OCI-M2 (cell line): ENCODE results near the gene AIF1L.
"Not testable (repeated sequence)": the region's sequence is repeated elsewhere in the genome, so short reads cannot be mapped to it uniquely, and the experiment has no call there.

Experiments used
- DNase-seq: peaks from one replicate; lab custom pipeline; 2025; ENCODE audit not compliant: unreplicated experiment; lab: John Stamatoyannopoulos, UW

The AIF1L gene

DNA sequence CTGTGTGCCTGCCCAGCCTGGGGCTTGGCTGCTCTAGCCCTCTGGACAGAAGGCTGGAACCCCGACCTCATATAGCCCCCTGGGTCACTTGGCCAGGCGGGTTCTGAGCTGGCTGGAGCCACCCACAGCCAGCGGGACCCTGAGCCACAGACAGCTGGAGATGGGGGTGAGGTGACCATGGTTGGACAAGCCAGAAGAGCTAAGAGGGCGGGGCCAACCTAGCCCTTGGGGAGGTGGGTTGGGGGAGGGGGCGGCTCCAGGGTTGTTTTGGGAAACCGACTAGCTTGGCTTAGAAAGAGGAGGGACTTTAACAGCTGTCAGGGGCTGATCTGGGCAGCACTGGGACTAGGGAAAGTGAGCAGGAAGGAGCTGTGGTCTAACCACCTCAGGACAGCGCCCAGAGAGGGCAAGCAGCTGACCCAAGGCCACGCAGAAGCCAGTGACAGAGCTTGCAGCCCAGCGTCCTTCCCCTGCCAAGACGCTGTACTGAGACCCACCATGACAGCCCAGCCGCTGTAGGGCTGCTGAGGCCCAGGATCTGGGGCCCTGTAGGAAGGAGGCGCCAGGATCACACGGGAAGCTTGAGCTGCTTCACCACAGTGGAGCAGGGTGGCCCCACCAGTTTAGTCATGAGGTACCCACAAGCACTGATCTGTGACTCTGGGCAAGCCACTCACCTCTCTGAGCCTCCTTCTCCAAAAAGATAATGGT, 2.2 kb downstream of the AIF1L start:
- no peak for DNase-seq

DNA sequence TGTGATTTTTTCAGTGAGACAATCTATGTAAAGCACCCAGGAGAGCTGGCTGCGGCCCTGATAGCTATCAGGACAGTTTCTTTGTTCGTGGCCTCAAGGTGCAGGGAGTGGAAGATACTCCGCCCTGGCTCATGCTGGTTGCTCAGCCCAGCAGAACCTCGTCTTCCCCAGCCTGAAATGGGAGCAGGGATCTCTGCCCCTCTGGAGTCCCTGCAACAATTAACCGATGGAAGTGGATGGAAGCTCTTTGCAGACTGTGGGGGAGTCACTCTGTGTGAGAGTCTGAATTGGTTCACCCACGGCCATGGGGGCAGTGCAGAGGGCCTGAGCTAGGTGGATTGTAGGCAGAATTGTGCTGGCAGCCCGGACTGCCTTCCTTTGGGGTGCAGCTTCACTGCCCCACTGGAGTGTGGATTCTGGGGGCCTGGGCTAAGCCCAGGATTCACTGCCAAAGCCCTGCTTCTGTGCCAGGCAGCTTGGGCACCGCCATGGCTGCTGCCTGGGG, 2.8 kb downstream of the AIF1L start:
- no peak for DNase-seq

DNA sequence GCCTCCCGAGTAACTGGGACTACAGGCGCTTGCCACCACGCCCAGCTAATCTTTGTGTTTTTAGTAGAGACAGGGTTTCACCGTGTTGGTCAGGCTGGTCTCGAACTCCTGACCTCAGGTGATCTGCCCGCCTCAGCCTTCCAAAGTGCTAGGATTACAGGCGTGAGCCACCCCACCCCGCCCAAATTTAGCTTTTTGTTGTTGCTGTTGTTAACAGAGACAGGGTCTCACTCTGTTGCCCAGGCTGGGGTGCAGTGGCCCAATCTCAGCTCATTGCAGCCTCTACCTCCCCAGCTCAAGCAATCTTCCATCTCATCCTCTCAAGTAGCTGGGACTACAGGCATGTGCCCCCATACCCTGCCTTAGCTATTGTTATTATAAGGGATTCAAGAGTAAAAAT, 3.5 kb downstream of the AIF1L start:
- not testable (repeated sequence) for DNase-seq

DNA sequence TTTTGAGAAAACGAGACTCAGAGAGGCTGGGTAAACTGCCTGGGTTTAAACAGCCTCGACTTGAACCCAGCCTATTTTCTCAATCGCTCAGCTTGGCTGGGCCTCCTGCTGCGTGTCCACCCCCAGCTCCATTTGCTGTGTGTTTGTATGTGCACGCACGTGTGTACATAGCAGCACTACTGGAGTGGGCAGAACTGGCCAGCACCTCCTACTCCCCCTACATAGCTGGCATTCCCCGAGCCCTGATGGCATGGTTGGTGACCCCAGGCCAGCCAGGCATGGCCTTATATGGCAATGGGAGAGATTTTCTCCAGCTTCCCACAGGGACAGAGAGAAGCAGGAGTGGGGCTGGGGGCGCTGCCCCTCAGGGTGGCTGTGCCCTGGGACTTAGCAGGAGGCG, 4.1 kb downstream of the AIF1L start:
- DNase-seq = no peak

DNA sequence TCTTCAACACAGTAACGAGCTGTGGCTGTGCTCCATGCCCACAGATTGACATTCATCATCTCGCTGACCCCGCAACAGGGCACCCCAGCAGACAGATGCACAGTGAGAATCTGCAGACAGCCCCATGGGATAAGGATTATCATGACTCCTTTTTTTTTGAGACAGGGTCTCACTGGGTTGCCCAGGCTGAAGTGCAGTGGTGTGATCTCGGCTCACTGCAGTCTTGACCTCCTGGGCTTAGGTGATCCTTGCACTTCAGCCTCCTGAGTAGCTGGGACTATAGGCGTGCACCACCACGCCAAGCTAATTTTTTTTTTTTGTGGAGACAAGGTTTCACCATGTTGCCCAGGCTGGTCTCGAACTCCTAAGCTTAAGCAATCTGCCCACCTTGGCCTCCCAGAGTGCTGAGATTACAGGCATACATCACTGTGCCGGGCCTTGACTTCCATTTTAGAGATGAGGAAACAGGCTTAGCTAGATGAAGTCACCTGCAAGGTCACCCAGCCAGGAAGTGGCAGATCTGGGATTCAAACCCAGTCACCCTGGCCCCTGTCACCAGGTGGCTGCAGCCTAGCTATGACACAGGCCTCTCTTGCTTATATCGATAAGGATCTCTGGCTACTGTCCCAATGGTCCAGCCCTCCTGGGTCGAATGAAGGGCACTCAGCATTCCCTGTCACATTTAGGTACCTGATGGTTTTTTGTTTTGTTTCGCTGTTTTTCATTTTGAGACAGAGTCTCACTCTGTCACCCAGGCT, 5.1 kb downstream of the AIF1L start:
- DNase-seq = no peak

DNA sequence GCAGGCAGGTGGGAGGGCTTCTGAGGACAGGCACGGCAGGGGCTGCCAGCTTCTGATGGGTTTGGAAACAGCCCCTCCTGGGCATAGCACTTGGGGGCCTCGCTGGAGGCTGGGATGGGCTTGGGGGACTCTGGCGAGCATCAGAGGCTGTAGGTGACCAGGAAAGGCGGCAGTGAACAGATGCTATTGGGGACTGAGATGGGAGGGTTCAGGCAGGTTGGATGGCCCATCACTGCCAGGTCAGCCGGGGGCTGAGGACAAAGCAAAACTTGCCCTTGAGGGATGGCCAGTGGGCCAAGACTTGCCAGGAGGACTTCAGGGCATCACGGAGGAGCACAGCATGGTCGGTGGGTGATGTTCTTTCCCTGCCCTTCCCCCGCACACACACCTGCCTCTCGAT, 6.7 kb downstream of the AIF1L start:
- no peak for DNase-seq

DNA sequence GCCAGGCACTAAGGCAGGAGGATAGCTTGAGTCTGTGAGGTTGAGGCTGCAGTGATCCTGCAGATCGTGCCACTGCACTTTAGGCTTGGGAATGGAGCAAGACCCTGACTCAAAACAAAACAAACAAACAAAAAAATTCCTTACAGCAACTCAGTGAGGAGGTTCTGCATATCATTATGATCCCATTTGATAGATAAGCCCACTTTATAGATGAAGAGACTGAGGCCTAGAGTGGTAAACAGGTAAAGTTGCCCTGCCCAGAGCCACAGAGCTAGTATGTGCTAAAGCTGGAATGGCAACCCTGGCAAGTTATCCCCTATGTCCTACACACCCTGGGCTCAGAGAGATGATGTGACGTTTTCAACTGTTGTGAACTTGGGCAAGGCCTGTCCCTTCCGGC, 7.2 kb downstream of the AIF1L start:
- DNase-seq = no peak

DNA sequence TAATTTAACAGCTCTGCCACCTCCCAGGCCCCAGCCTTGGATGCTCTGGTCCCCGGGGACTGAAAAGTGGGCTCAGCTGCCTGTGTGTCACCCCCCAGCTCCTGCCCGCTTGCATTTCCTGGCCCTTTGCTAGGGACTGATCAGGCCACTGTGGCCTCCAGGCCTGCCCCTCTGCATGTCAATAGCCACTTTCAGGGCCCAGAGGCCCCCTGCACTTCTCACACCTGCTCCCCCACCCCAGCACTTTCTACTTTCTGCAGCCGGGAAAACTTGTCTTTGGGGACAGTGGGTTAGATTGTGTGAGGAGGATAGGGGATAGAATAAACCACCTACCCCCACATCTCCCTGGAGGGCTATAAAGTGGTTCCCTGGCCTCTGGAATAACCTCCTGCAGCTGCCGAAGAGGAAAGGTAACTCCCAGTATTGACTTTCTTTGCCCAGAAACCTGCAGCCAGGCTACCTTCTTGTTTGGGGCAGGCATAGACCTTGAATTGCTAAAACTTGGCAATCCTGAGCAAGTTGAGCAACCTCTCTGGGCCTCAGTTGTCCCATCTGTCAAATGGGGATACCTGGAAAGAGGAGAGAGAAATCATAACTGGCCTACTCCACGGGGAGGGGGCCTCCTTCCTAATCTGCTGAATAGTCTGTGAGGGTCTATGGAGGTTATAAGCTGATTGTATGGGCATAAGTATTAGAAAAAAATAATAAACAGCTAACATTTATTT, 7.8 kb downstream of the AIF1L start:
- no peak for DNase-seq

DNA sequence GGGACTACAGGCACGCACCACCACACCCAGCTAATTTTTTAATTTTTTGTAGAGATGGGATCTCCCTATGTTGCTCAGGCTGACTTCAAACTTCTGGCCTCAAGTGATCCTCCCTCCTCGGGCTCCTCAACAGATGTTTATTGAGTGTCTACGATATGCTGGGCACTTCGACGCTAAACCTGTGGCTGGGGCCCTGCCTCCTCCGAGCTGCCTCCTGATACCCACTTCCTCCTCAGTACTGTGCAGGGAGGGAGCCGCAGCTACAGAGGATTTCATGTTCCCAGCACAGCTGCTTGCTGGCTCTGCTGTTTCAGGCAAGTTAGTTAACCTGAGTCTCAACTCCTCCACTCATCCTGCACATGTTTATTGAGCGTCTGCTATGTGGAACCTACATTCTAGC, 9.6 kb downstream of the AIF1L start:
- DNase-seq = no peak

DNA sequence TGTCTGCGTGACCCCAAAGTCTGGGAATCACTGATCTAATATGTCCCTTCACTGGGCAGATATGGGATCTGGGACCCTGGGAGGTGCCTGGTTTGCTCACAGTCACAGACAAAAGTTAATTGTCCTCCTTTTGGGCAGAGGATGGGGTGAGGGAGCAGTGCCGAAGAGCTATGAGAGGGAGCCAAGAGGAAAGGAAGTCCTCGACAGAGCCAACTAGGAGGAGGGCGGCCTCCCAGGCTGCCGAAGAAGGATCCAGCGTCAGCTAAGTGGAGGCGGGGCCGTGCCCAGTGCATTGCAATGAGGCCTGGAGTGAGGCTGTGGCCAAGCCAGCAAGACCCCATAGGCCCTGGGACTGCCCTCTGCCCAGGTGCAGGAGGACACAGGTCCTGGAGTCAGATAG, 11.4 kb downstream of the AIF1L start:
- no peak for DNase-seq

DNA sequence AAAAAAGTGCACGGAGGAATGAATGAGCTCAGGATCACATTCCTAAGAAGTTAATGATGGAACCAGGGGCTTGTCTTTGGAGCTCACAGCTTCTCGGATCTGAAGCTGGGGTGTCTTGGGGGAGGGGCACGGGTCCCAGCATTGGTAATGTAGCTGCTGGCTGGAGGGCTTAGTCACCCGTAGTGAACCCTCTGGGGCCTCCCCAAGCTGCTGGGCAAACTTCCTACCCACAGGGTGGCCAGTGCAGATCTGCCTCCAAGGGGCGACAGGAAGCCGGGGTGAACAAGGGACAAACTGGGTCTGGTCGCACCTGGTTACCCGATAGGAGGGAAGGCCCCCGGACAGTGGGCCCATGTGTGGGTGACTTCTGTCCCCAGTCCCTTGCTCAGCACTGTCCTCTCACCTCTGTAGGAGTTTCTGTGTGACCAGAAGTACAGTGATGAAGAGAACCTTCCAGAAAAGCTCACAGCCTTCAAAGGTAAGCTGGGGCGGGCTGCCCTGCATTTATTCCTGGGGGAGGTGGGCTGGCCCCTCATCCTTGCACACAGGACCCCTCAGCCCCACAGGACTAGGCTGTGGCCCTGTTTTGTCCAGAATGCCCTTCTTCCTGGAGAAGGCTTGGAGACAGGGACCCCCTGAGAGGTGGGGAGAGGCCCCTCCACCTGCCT, 15.0 kb downstream of the AIF1L start:
- DNase-seq = no peak

DNA sequence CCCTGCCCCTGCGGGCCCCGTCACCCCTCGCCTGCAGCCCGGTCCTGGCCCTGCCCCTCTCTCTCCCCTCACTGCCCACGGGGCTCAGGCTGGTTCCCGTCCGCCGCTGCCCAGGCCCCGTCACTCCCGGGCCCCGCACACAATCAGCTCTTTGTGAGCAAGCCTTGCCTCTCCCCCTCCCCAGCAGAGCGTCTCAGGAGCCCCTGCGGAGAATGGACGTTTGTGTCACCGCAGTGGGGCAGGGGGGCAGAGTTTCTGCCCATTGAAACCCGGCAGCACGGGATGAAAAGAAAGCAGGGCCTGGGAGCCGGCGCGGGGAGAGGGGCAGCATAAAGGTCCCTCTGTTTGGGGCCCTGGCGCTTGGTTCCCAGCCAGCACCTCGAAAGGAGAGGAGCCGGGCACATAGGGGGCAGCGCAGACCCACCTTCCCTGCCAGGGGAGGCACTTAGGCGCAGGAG, 15.6 kb downstream of the AIF1L start:
- no peak for DNase-seq

DNA sequence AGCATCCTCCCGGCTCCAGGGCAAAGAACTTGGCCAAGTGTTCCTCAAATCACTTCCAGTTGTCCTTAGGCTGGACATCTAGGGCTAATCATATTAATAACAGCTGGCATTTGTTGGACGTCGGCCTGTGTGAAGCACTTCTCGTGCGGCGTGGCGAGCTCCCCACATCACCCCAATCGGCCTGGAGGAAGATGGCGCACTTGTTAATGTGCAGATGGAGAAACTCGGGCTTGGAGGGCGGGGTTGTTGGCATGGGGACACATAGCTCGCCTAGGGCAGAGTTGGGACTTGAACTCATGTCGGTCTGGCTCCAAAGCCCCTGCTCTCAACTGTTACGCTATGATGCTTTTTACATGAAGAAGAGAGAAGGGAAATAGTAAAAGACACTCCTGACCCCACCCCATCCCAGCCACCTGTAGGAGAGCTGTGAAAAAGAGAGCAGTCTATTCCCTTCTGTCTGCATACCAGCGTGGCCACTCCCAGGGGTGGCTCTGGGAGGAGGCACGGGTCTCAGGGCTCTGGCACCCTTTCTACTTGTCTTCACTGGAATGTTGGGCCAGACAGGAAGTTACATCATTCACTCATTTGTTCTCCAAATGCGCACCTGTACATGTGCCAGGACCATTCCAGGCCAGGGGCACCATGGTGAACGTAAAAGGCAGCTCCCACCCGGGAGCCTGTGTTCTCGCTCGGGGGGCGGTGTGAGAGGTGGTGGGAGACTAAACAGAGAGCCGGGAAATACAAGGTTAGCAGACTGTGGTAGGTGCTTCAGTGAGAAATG, 16.2 kb downstream of the AIF1L start:
- DNase-seq = no peak

DNA sequence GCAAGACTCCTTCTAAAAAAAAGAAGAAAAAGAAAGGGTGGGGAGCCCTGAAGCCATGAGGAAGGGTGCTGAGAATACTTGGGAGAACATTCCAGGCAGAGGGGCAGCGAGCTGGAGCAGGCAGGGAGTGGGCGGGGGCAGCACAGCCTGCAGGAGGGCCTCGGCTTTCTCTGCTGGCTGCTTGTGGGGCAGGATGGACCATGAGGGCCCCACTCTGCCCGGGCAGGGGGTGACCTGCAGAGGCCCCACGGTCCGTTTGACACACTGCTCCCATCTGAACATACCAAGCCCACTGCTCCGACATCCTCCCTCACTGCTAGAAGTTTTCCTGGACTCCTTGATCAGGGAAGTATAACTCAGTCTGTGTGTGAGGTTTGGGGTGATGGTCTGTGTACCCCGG, 17.3 kb downstream of the AIF1L start:
- no peak for DNase-seq

DNA sequence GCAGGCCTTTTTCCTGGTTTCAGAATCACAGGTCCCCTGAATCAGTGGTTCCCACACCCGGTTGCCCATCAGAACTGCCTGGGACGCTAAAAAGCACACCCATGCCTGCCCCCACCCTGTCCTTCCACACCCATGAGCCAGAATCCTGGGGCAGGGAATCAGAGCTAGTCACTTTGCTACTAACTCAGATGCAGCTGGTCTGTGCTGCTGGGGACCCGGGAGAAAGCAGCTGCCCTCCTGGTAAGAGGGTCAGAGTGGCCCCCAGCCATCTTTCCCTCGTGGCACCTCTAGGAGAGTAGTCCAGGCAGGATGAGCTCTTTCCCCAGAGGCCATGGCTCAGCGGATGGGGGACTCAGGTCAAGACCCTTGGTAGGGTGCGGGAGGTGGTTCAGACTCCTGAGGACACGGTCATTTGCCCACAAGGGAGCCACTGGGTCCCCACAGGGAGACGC, 17.8 kb downstream of the AIF1L start:
- no peak for DNase-seq

DNA sequence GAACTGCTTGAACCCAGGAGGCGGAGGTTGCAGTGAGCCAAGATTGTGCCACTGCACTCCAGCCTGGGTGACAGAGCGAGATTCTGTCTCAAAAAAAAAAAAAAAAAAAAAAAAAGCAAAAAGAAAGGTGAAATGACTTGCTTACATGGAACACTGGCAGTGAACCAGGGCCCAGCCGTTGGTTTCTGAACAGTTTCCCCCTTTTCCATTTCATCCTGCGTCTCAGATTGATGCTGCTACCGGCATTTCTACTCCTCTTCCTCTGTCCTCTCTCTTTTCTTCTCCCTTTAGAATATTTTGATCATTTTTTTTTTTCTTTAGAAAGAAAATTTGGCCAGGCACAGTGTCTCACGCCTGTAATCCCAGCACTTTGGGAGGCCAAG, 19.0 kb downstream of the AIF1L start:
- not testable (repeated sequence) for DNase-seq

DNA sequence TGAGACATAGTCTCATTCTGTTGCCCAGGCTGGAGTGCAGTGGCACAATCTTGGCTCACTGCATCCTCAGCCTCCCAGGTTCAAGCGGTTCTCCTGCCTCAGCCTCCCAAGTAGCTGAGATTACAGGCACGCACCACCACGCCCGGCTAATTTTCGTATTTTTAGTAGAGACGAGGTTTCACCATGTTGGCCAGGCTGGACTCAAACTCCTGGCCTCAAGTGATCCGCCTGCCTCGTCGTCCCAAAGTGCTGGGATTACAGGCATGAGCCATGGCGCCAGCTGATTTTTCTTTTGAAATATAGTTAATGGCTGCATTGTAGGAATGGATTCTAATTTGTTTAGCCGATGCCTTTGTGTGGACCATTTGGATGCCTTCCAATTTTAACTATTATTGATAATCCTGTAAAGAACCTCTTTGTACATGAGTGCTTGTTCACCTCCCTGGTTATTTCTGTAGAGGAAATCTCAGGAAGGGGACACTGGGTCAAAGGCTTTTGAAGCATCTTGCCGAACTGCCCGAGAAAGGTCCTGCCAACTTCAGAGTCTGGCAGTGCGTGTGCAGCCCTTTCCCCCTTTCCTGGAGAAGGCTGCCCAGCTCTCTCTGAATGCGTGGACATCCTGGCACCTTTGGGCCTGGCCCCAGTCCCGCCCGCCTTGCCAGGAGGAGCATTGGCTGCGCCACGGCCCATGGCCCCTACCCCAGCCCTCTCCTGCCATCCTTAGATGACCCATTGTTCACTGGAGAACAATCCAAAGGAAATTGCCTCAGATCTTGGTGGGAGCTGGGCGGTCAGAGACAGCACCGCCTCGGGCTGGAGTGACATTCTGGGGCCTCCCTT, 20.2 kb downstream of the AIF1L start:
- DNase-seq = no peak

DNA sequence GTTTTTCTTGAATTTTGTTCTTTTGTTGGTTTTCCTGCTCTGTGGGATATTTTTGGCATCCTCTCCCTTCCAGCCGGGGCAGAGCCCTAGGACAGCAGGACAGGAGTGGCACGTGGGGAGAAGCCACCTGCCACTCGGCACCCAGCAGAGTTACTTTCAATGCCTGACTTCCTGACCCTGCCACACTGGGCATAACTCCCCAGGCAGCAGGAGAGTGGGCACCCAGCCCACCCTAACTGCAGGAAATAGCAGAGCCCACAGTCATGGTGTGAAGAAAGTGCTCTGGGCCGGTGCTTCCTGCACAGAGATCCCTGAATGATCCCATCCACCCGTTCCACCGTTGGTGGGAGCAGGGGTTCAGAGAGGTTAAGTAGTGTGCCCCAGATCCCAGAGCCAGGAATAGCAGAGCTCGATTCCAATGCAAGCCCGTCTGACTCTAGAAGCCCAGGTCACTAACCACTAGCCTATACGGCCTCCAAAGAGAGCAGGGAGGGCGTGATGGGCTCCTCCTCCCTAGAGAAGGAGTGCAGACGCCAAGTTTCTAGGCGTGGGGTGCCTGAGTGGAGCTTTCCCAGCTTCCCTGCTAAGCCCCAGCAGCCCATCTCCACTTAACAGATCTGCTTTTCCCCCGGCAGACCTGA, 20.9 kb downstream of the AIF1L start:
- DNase-seq = no peak

DNA sequence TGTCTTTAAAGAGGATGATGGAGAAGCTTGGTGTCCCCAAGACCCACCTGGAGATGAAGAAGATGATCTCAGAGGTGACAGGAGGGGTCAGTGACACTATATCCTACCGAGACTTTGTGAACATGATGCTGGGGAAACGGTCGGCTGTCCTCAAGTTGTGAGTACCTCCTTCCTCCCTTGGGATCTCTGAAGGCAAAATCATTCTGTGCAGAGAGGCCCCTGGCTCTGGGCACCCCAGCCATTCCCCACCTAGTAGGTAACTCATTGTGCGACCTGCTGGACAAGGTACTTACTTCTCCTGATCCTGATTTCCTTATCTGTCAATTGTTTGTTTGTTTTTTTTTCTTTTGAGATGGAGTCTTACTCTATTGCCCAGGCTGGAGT, 21.4 kb downstream of the AIF1L start:
- DNase-seq = no peak
